ENCODE measurements around the gene GABRG3. TPM values are rescaled to one million over a fixed set of nuclear protein-coding genes. Genes with fewer than 3 reads are reported as not detected.

GABRG3 gene
- total and polyA plus RNA-seq, 9 of the 15 experiments (the other 6 are each of a cell fraction or from before 2014, with no cell fraction given): 4.0 to 15.1 (median 11.2) TPM

DNA sequence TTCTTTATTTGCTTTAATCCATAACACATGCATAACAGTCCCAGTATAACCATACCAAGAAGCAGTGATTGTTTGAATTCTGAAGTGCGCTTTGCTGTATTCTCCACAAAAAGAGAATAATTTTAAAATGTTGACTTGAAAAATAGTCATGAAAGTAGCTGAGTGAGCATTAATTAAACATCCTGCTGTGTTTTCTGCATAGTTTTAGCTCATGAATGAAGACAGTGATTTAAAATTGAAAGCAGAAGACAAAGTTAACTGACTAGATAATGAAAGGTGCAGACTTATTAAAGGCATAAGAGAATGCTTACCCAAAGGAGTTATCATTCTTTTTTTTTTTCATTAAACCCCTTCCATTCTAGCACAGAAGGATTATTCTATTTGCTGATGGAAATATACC is 143.5 kb downstream of the GABRG3 start:
- Histone ChIP-seq H4K20me1 (replicated peaks; ENCODE audit: control insufficient read depth, insufficient read depth, low read length) (no peaks in the 10 kb centered on the region), H2AFZ (ENCODE audit: low read depth, low read length) (no peak overlapping the region), H3K79me2 (ENCODE audit: control insufficient read depth, insufficient read depth, low read length) (peaks cover 53% of the 10 kb centered on the region), H3K4me3 (no peak overlapping the region), H3K4me1 (replicated peaks in 1 of 2; ENCODE audit: control insufficient read depth in 2 of 2, insufficient read depth in 2 of 2, low read length in 2 of 2) (peaks cover 0 to 2% of the 10 kb centered on the region in 2 experiments; a peak in 2 of 5 replicates), H3K27me3 (ENCODE audit: control insufficient read depth in 2 of 2, insufficient read depth in 2 of 2, low read length in 2 of 2) (no peaks in the 10 kb centered on the region), H3K36me3 (ENCODE audit: control insufficient read depth, insufficient read depth, low read length) (0 out of 3 replicates have a peak, but pooled peaks cover 8% of the 10 kb centered on the region), H3K9ac (ENCODE audit: insufficient read depth in 1 of 2, low read depth in 2 of 2, low read length in 2 of 2) (no peak overlapping the region), H3K27ac (ENCODE audit: extremely low read depth, low read depth, low read length) (no peak overlapping the region), H3K9me1 (ENCODE audit: control insufficient read depth, insufficient read depth, low read length) (no peaks in the 10 kb centered on the region), H3K9me3 (replicated peaks; ENCODE audit: control insufficient read depth, insufficient read depth, low read depth, low read length) (no peaks in the 10 kb centered on the region), H3K4me2 (ENCODE audit: insufficient read depth, low read length) (no peak overlapping the region)
- ChIA-PET POLR2A (interaction anchor here (0.6 to 1.1 kb wide), 3 partner anchors 13 to 55 kb away, joined by 3 read pairs; no protein-coding TSS in a partner anchor), CTCF (ENCODE audit: low intra/inter-chr PET ratio) (no interaction called here)
- TF ChIP-seq MAFF (IDR thresholded peaks at IDR 0.05; ENCODE audit: low read length) (peak; percentile 12; the same call in 1 of the 2 replicates), ATF7 (IDR thresholded peaks at IDR 0.05) (no peak), C11orf30 (IDR thresholded peaks at IDR 0.05; ENCODE audit: low read depth) (peak; percentile 48; the same call in 1 of the 2 replicates), ZNF316 (IDR thresholded peaks at IDR 0.05) (peak; percentile 57), ZNF212 (CRISPR knock-in tag; IDR thresholded peaks at IDR 0.05) (no peak)
- TF ChIP-seq, protein P1, sequence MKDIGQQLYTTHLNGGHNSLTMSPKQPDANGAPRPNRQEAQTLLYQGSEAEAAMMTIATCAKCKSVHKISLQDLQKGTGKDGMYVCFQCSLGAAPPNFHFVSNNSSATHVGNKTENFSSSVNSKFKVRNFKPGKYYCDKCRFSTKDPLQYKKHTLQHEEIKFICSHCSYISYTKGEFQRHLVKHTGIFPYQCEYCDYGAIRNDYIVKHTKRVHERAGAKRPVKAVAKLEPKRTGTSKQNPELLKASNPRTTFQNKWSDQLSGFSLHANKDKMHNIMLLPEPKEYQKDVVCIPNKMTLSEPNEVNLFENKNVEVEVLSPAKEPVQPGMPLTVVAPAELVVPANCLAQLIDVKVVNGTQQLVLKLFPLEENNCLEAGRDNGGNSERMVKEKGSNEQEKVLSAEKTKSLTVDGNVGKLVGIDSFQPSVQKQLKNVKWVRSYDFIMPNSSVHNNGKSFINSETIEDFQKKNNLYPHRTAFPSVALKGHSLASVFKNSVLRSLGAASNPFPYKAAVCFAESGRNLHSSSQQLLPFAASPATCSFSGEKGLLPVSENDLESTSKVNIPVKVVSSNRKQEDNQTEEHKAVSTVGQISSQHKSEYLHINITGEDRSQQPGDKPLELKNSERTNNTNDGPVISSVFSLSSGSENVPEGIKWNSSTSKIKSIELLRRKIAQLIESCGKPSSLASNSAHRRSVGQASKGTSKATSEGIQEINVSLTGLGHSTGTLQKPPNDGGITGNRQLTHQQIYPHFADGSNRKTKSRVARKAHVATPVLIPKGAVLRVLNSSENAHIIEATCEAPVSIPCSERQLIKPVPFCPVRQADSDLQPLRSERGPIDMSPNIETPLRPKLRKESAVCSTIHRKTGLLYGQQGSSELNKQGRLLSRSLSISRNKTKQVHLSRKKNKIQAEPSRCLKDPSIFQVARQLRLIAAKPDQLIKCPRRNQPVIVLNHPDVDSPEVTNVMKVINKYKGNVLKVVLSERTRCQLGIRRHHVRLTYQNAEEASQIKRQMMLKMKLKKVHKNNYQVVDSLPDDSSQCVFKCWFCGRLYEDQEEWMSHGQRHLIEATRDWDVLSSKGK (CRISPR knock-in tag; IDR thresholded peaks at IDR 0.05): no peak
- FAIRE-seq (no peak), ATAC-seq (no peak), DNase-seq (ENCODE audit: extremely low read depth in 1 of 4, low spot score in 3 of 4) (no peak)
- BruUV-seq (replicated peaks): no TSS peak
- in situ Hi-C loops (cut with MboI) (no loop called here), intact Hi-C loops (cut with micrococcal nuclease) (no loop called here)
- 84% methylated on average over 1 of the region's 1 CpG for WGBS (ENCODE audit: insufficient coverage, low coverage, missing lambda C conversion rate)

Measured in K562 (cell line).